Activated CD8-positive, alpha-beta memory T cell treated with anti-CD3 and anti-CD28 coated beads for 4 hours (primary cell): Measurements from ENCODE around the gene AQP5.

Source experiments
- DNase-seq, 2 donors: peaks; one replicate each; pipeline ENCODE4 v3.0.0-alpha.2; 2020; ENCODE audit warnings: low read depth in 2 of 2

The AQP5 gene

GRCh38 chr12:49961111-49961922, at the start of gene AQP5:
AQP5 (plus strand) TSS chr12:49961872; CDS start chr12:49962018, 146 bp downstream.
- DNase-seq, result no peak

GRCh38 chr12:49912345-49913255, 49.1 kb upstream of the AQP5 start:
- no peak for DNase-seq

- DNase-seq, result no peak
These were observed 45.3 kb upstream of the AQP5 start for GRCh38 chr12:49916129-49916919.

- no peak for DNase-seq
These were observed 44.4 kb upstream of the AQP5 start for GRCh38 chr12:49917166-49917787.

GRCh38 chr12:49917788-49918173, 43.9 kb upstream of the AQP5 start:
- DNase-seq, result no peak

- no peak for DNase-seq
These were observed 41.3 kb upstream of the AQP5 start for GRCh38 chr12:49920241-49920914.

GRCh38 chr12:49920915-49921286, 40.8 kb upstream of the AQP5 start:
- DNase-seq, result no peak

GRCh38 chr12:49921299-49921698, 40.4 kb upstream of the AQP5 start:
- no peak for DNase-seq

GRCh38 chr12:49921936-49922335, 39.7 kb upstream of the AQP5 start:
- no peak for DNase-seq

- no peak for DNase-seq
These were observed 39.2 kb upstream of the AQP5 start for GRCh38 chr12:49922349-49923034.

GRCh38 chr12:49923035-49923644, 38.5 kb upstream of the AQP5 start:
- DNase-seq, result no peak

- no peak for DNase-seq
These were observed 37.7 kb upstream of the AQP5 start for GRCh38 chr12:49923880-49924556.

GRCh38 chr12:49924628-49925246, 36.9 kb upstream of the AQP5 start:
- no peak for DNase-seq

GRCh38 chr12:49925433-49926204, 36.1 kb upstream of the AQP5 start:
- DNase-seq, result no peak

- DNase-seq, result no peak
These were observed 33.2 kb upstream of the AQP5 start for GRCh38 chr12:49928471-49928870.

GRCh38 chr12:49929581-49929980, 32.1 kb upstream of the AQP5 start:
- DNase-seq, result no peak

- no peak for DNase-seq
These were observed 31.0 kb upstream of the AQP5 start for GRCh38 chr12:49930515-49931288.
